GM12878 (cell line): Measurements from ENCODE around the gene GPRIN2. TPM values are rescaled to one million over a fixed set of nuclear protein-coding genes. Genes with fewer than 3 reads are reported as not detected.

Experiments used
- ATAC-seq: fragments of 200-7000 bp; cut with Tn5 transposase; 3 replicates; pipeline ENCODE4 v1.9.1; 2020; ENCODE audit warnings: mild to moderate bottlenecking, moderate library complexity
- BruUV-seq: library from RNA; stranded (reverse); fragments of 400-500 nt; replicated peaks from 2 replicates; lab custom pipeline; 2021; lab: Mats Ljungman, UMichigan
- CTCF ChIA-PET: fragments of 300-600 bp; sonication (Branson Sonifier 250); formaldehyde crosslinking; extraction: SDS; loops from one replicate; lab custom pipeline; 2021; ENCODE audit warnings: inconsistent platforms; lab: Yijun Ruan, JAX
- POLR2A ChIA-PET: fragments of 350-600 bp; formaldehyde crosslinking; extraction: SDS; loops from one replicate; lab custom pipeline; 2021; ENCODE audit warnings: inconsistent platforms; lab: Charles Lee
- RAD21 ChIA-PET: fragments of 300-600 bp; sonication (Branson Sonifier 250); formaldehyde crosslinking; loops from one replicate; lab custom pipeline; 2023; ENCODE audit warnings: antibody characterized with exemption; ENCODE audit not compliant: unreplicated experiment; lab: Charles Lee
- SMC1A ChIA-PET: fragments of 300-600 bp; sonication (Branson Sonifier 250); formaldehyde crosslinking; loops from one replicate; lab custom pipeline; 2023; ENCODE audit not compliant: unreplicated experiment, uncharacterized antibody; lab: Charles Lee
- DNase-seq: peaks from one replicate; pipeline ENCODE4 v3.0.0-alpha.2; 2011; ENCODE audit warnings: low read depth, low spot score
- FAIRE-seq: peaks from 3 replicates; lab custom pipeline; 2011; peaks lifted over from hg19 to GRCh38; lab: Jason Lieb, UNC
- H2AFZ ChIP-seq: 2 replicates; pipeline ENCODE4 v1.6.0; 2011; ENCODE audit warnings: low read depth, low read length, control low read depth; ENCODE audit not compliant: control insufficient read depth
- H3K27ac ChIP-seq: 2 replicates; pipeline ENCODE4 v1.5.1; 2011; ENCODE audit warnings: control low read depth; ENCODE audit not compliant: control insufficient read depth, insufficient read depth
- H3K27me3 ChIP-seq, 2 experiments: replicated peaks in 1 of 2; 2 replicates each; pipeline versions ENCODE4 v1.6.0 to v1.6.1; 2011; ENCODE audit warnings: low read length in 1 of 2; ENCODE audit not compliant: control insufficient read depth in 2 of 2, insufficient read depth in 2 of 2
- H3K36me3 ChIP-seq, 2 experiments: 2 replicates each; pipeline ENCODE4 v1.5.1; 2011; ENCODE audit warnings: low read length in 1 of 2; ENCODE audit not compliant: control insufficient read depth in 2 of 2, insufficient read depth in 2 of 2
- H3K4me1 ChIP-seq: 2 replicates; pipeline ENCODE4 v1.6.1; 2011; ENCODE audit warnings: mild to moderate bottlenecking, low read length, moderate library complexity, mixed read lengths; ENCODE audit not compliant: control insufficient read depth, insufficient read depth
- H3K4me2 ChIP-seq: 2 replicates; pipeline ENCODE4 v1.6.0; 2011; ENCODE audit warnings: control low read depth; ENCODE audit not compliant: control insufficient read depth, insufficient read depth
- H3K4me3 ChIP-seq: fragments of 200-600 bp; sonication (generic); 2 replicates; pipeline ENCODE4 v1.5.1; 2016
- H3K79me2 ChIP-seq: 2 replicates; pipeline ENCODE4 v1.6.0; 2011; ENCODE audit warnings: low read length; ENCODE audit not compliant: control insufficient read depth, insufficient read depth
- H3K9ac ChIP-seq: 2 replicates; pipeline ENCODE4 v1.8.0; 2011; ENCODE audit warnings: low read length, control low read depth, mixed read lengths; ENCODE audit not compliant: control insufficient read depth, insufficient read depth
- H3K9me3 ChIP-seq: replicated peaks from 3 replicates; pipeline ENCODE4 v1.5.1; 2011; ENCODE audit warnings: mild to moderate bottlenecking, low read length; ENCODE audit not compliant: control insufficient read depth, insufficient read depth
- H4K20me1 ChIP-seq: 2 replicates; pipeline ENCODE4 v1.6.0; 2011; ENCODE audit not compliant: control insufficient read depth, insufficient read depth
- FOXM1 ChIP-seq: IDR thresholded peaks from 2 replicates; pipeline ENCODE4 v1.6.1; 2012; ENCODE audit warnings: low read depth, mild to moderate bottlenecking, inconsistent platforms, low read length, moderate library complexity
- IKZF2 ChIP-seq, 2 experiments: fragments of 450-650 bp; IDR thresholded peaks; 2 replicates each; pipeline ENCODE4 v1.6.1; 2017; ENCODE audit warnings: mild to moderate bottlenecking in 2 of 2, moderate library complexity in 2 of 2
- NFYA ChIP-seq: IDR thresholded peaks from 2 replicates; pipeline ENCODE4 v1.6.1; 2011; ENCODE audit warnings: low read depth, mild to moderate bottlenecking, low read length, improper control_type of control experiment, borderline replicate concordance
- NR2C1 ChIP-seq: fragments of 450-650 bp; IDR thresholded peaks from 2 replicates; pipeline ENCODE4 v1.6.1; 2017; ENCODE audit warnings: antibody characterized with exemption, mild to moderate bottlenecking, moderate library complexity
- PAX5 ChIP-seq: IDR thresholded peaks from 2 replicates; pipeline ENCODE4 v1.6.1; 2011; ENCODE audit warnings: low read depth, low read length, borderline replicate concordance
- RAD21 ChIP-seq: IDR thresholded peaks from 2 replicates; pipeline ENCODE4 v1.6.1; 2011; ENCODE audit warnings: mild to moderate bottlenecking, low read depth, low read length, moderate library complexity; ENCODE audit not compliant: insufficient read depth
- RBBP5 ChIP-seq: fragments of 200-600 bp; sonication (generic); conservative IDR thresholded peaks from 2 replicates; pipeline ENCODE4 v1.6.1; 2016
- SMC3 ChIP-seq: IDR thresholded peaks from 2 replicates; pipeline ENCODE4 v1.6.1; 2011; ENCODE audit warnings: low read length, improper control_type of control experiment, borderline replicate concordance
- TBL1XR1 ChIP-seq: IDR thresholded peaks from 2 replicates; pipeline ENCODE4 v1.6.1; 2012; ENCODE audit warnings: low read depth, low read length, improper control_type of control experiment
- WGBS: methylation state at CpG from one replicate; pipeline ENCODE4 v1.1.6; 2016; ENCODE audit warnings: low lambda C conversion rate; ENCODE audit not compliant: insufficient replicate concordance, insufficient coverage; ENCODE audit errors: missing lambda C conversion rate; 5-methylcytosine and 5-hydroxymethylcytosine counted together
- in situ Hi-C: fragments of 300-500 bp; cut with MboI; formaldehyde crosslinking; loops from 9 replicates; pipeline ENCODE4 v1.14.3; 2018; ENCODE audit warnings: mixed read lengths
- intact Hi-C: fragments of 100-400 bp; cut with micrococcal nuclease; formaldehyde crosslinking; loops from one replicate; pipeline ENCODE4 v1.14.2; 2022; ENCODE audit not compliant: unreplicated experiment
- polyA plus RNA-seq, 11 experiments: library from polyadenylated mRNA; depleted of rRNA in 4 of 11; unstranded in 6 of 11; stranded (reverse) in 5 of 11; fragments of >200 nt; fragmentation: Nextera tagmentation in 4 of 11; fragmentation: Illumina TruSeq in 1 of 11; extraction: Ambion mirVana in 4 of 11; extraction: Trizol in 1 of 11; gene quantifications; 1 replicate in 1 of 11; 2 replicates in 10 of 11; pipeline versions ENCODE4 v1.2.1 to v1.2.3, GENCODE V29; 2011 to 2016; ENCODE audit warnings: inconsistent platforms in 2 of 11, missing spikeins in 2 of 11, low read depth in 1 of 11
- total RNA-seq, 4 experiments: library from RNA; depleted of rRNA in 3 of 4; stranded (reverse); fragments of >200 nt in 3 of 4; fragmentation: Illumina TruSeq in 1 of 4; extraction: Trizol in 1 of 4; gene quantifications; 2 replicates each; pipeline versions ENCODE4 v1.2.1 to v1.2.3, GENCODE V29; 2013 to 2021
- TF ChIP-seq, protein P1 (sequence below): fragments of 150-350 bp; IDR thresholded peaks from 2 replicates; pipeline ENCODE4 v1.6.1; 2016; ENCODE audit warnings: low read depth, low read length

Gene GPRIN2
- total and polyA plus RNA-seq, 10 of the 15 experiments (the other 5 are each of a cell fraction or from before 2014, with no cell fraction given): 0.13 TPM; not detected in 9

DNA sequence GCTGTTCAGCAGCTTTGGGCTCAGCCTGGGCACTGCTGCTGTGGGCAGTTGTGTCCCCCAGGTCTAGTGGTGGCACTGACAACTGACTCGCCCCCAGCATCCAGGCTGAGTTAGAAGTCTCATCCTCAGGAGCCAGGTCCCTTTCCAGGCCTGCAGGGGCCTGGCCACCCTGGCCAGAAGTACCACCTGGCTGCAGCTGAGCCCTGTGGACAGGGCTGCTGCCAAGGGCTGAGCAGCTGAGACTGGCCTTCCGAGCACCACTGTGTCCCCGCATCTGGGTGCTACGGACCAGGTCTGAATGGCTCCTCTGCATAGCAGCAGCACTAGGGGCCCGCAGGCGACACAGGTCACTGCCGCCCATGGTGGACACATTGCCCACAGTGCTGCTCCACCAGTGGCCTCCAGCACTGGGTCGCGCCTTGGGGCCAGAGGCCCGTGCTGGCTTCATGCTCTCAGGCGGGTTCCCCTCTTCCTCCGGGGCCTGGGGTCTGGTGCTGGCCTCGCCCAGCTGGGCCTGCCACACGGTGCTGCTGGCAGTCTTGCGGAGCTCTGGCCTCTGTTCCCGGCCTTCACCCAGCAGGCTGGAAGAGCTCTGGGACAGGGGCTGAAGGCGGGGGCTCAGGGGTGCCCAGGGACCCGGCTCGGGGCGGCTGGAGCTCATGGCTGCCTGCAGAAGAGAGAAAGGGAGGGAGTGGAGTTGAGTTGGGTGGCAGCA is 6.2 kb downstream of the GPRIN2 start:
- peaks cover 2 to 3% of the 10 kb centered on the region in 2 experiments; a peak in 3 of 4 replicates for H3K27me3 ChIP-seq
- ATAC-seq: no peak
- intact Hi-C loops (no loop called here), in situ Hi-C loops (no loop called here)
- H3K4me3 ChIP-seq: no peak overlapping the region
- ChIA-PET POLR2A (no interaction called here), CTCF (no interaction called here), RAD21 (interaction anchor here (0.7 kb wide), 1 partner anchor 496 kb away, joined by 3 read pairs; no protein-coding TSS in a partner anchor), SMC1A (no interaction called here)
- WGBS: 22% methylated on average over 20 of the region's 20 CpGs
- no peaks in the 10 kb centered on the region for H3K4me1 ChIP-seq
- no peaks in the 10 kb centered on the region for H3K79me2 ChIP-seq
- no peak for FAIRE-seq
- TF ChIP-seq, protein P1, sequence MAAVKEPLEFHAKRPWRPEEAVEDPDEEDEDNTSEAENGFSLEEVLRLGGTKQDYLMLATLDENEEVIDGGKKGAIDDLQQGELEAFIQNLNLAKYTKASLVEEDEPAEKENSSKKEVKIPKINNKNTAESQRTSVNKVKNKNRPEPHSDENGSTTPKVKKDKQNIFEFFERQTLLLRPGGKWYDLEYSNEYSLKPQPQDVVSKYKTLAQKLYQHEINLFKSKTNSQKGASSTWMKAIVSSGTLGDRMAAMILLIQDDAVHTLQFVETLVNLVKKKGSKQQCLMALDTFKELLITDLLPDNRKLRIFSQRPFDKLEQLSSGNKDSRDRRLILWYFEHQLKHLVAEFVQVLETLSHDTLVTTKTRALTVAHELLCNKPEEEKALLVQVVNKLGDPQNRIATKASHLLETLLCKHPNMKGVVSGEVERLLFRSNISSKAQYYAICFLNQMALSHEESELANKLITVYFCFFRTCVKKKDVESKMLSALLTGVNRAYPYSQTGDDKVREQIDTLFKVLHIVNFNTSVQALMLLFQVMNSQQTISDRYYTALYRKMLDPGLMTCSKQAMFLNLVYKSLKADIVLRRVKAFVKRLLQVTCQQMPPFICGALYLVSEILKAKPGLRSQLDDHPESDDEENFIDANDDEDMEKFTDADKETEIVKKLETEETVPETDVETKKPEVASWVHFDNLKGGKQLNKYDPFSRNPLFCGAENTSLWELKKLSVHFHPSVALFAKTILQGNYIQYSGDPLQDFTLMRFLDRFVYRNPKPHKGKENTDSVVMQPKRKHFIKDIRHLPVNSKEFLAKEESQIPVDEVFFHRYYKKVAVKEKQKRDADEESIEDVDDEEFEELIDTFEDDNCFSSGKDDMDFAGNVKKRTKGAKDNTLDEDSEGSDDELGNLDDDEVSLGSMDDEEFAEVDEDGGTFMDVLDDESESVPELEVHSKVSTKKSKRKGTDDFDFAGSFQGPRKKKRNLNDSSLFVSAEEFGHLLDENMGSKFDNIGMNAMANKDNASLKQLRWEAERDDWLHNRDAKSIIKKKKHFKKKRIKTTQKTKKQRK: no peak
- TF ChIP-seq RAD21 (no peak), NFYA (no peak), RBBP5 (no peak), IKZF2 (IDR thresholded peaks at IDR 0.05) (no peak), PAX5 (no peak), FOXM1 (no peak), NR2C1 (no peak), TBL1XR1 (no peak), SMC3 (no peak)
- no TSS peak for BruUV-seq
- H3K9ac ChIP-seq: no peak overlapping the region
- no peaks in the 10 kb centered on the region for H3K9me3 ChIP-seq
- H3K27ac ChIP-seq: no peak overlapping the region
- DNase-seq: no peak
- no peak overlapping the region for H2AFZ ChIP-seq
- no peak overlapping the region for H3K4me2 ChIP-seq
- H4K20me1 ChIP-seq: peaks cover 3% of the 10 kb centered on the region; the same call in 1 of the 2 replicates
- no peaks in the 10 kb centered on the region for H3K36me3 ChIP-seq
